HG03060 (cell line): ENCODE results near the gene TFAP2D.

Experiments
- ATAC-seq: cut with Tn5 transposase; IDR thresholded peaks from one replicate; pipeline ENCODE4 v1.9.1; 2021; ENCODE audit warnings: low read depth, moderate number of reproducible peaks; ENCODE audit not compliant: unreplicated experiment

TFAP2D gene

DNA sequence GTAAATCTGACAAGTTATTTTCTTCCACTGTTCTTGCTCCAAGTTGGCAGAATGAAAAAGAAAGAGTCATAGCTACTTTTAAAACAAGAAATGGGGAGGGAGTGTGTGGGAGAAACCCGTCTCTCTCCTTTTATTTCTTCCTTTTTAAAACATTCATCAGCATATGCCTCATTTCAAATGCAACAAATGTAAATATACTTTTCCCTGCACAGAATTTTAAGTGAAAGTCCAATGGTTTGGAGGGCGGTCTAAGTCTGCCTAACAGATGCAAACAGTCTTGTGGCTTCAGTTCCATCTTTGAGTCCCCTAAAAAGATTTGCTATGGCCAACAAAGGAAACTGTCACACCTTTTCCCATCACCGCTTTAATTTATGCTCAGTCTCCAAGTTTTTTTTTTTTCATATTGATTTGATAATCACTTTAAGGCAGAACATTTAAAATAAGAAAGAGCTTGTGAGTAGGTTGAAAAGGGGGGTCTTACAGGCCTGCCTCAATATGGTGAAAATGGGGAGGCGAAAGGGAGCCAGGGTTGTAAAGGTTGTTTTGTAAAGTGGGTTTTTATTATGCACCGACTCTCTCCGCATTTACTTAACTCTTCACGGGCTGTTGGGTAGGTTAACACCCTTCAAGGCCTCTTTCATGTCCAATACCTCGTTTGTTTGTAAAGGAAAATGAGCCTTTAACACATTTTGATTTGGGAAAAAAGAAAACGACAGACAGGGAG, 4.6 kb downstream of the TFAP2D start:
- no peak for ATAC-seq

GRCh38 chr6:50718566-50718965, 5.2 kb downstream of the TFAP2D start:
- ATAC-seq: no peak

GRCh38 chr6:50720623-50721022, 7.3 kb downstream of the TFAP2D start:
- no peak for ATAC-seq

DNA sequence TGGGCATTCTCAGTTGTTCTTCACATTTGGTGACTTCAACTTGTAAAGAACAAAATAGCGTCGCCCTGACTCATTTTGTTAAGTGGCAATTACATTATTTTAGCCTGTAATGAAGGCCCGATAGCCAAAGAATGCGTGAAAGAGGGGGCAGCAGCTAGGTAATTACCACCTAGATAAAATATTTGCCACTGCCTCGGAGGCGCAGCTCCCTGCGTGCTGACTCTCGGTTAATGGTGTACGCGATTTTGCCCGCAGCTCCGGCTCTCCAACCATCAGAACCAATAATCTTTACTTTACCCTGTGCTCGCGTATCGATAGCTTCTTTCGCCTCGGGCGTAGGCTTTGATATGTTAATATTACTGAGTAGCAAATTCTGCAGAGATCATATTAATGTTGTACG, 8.7 kb downstream of the TFAP2D start:
- ATAC-seq: no peak

DNA sequence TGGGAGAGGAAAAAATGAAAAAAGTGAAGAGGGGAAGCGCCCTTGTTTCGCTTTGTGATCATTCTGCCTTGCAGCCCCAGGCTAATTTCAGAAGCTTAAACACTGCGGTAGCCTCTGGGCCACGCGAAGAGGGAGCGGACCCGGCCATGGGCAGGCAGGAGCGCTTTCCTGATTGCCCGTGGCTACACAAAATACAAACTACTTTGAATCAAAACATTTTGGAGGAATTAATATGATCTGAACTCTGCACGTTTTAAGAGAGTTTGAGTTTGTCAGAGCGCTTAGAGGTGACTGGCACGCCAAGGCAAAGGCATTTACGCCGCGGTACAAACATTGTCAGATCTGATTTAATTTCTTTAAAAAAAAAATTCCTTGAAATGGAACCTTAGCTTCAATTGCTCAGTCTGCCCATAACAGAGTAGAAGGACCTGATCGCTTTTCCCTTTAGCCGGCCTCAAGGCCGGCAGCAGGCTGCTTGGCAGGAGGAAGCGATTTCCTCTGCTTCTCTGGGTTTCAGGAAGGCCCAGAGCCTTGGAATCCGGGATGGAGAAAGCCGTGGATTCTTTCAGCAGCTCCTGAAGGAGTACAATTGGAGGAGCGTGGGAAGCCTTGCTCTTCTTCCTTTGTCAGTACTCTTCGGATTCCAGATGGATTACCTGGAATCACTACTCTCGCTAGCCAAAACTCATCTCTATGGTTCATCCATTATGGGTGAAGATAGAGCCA, 9.7 kb downstream of the TFAP2D start:
- ATAC-seq: no peak

- ATAC-seq: no peak
These were observed 11.2 kb downstream of the TFAP2D start for GRCh38 chr6:50724381-50725124.

DNA sequence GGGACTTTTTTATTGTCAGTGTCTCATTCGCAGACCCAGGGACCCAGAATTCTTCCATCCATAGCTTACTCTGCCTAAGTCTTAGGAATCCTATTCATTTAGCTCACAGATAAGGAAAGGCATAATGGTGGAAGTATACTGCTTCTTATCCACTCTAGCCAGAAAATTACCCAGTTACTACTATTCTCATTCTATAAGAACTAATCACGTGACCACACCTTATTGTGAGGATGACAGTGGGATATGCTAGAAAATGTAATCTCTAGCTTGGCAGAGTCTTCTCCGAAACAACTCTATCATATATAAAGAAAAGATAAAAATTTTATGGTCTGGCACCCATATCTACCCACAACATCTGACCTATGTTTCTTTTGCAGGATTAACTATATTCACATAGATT, 21.2 kb downstream of the TFAP2D start:
- no peak for ATAC-seq

GRCh38 chr6:50742161-50742560, 28.8 kb downstream of the TFAP2D start:
- no peak for ATAC-seq

DNA sequence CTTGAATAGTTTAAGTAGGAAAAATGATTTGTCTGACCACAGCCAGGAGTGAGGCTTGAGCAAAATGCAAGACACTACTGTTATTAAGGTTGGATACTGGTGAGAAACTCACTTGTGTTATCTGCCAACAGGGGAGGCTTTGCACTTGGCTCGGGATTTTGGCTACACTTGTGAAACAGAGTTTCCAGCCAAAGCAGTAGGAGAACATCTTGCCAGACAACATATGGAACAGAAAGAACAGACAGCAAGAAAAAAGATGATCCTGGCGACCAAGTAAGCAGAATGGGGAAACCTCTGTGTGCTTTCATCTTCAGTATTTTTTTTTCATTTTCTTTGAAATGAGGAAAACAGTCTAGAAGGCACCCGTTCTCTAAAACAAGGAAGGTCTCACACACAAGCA, 31.6 kb downstream of the TFAP2D start:
- ATAC-seq: no peak

DNA sequence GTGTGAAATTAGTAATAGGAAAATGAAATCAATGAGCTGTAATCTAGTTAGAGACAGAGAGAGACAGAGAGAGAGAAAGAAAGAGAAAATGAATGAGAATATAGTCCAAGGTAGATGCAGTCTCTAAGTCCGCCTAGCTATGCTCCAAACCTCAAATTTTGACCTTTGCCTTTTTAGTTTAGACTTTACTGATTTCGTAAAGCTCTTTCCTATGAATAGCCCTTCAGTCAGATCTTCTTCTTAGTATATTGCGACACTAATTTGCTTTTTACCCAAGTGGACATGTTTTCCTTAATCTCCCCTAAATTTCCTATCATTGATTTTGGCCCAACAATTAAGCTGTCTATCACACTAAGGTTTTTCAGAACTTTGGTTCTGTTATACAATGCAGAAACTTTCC, 49.5 kb downstream of the TFAP2D start:
- no peak for ATAC-seq

GRCh38 chr6:50778696-50779095, 65.4 kb downstream of the TFAP2D start:
- ATAC-seq: no peak

- no peak for ATAC-seq
These were observed 67.1 kb downstream of the TFAP2D start for GRCh38 chr6:50780382-50780781.

GRCh38 chr6:50785921-50786320, 72.6 kb downstream of the TFAP2D start:
- ATAC-seq: no peak

GRCh38 chr6:50791900-50792508, 78.7 kb downstream of the TFAP2D start:
- peak; percentile 62 for ATAC-seq

DNA sequence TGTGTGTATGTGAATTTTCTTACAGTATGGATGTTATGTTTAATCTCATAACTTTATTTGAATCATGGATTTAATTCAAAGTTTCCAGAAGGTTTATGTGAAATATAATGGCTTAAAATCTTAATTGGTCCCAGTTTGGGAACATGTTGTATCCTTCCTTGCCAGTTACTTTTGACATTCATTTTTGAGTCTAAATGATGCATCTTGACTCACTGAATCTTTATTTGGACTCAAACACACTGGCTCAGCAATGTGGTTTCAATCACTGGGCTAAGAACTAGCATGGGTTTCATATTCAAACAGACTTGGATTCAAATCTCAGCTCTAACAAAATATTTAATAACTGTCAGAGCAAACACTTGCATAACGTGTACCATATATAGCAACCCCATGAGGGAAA, 79.4 kb downstream of the TFAP2D start:
- no peak for ATAC-seq

- ATAC-seq: no peak
These were observed 82.2 kb downstream of the TFAP2D start for GRCh38 chr6:50795574-50795973.

DNA sequence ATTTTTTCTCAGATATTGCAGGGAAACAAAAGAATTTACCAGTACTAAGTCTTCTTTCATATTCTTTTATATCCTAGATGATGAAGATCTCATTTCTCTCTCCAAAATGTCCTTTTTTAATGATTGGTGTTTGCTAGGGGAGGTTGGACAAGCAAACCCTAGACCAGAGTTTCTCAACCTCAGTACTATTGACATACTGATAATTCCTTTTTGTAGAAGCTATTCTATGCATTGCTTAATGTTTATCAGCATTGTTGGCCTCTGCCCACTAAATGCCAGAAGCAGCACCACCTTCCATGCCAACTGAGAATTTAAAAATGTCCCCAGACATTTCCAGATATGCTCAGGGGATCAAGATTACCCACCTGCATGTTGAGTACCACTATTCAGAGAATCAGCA, 91.0 kb downstream of the TFAP2D start:
- no peak for ATAC-seq

GRCh38 chr6:50807035-50807434, 93.7 kb downstream of the TFAP2D start:
- ATAC-seq: no peak

- peak; percentile 22 for ATAC-seq
These were observed 102.2 kb downstream of the TFAP2D start for GRCh38 chr6:50815436-50816114.

- peak; percentile 66 for ATAC-seq
These were observed 102.9 kb downstream of the TFAP2D start for GRCh38 chr6:50816115-50816675.
